NCI-H2107 (cell line): ENCODE measurements around the gene ECT2.
A peak's percentile ranks its signal among the peaks of the same experiment; 100 is the strongest.
"Not testable (repeated sequence)": the region's sequence is repeated elsewhere in the genome, so short reads cannot be mapped to it uniquely, and the experiment has no call there.

Source experiments
- DNase-seq: peaks from one replicate; lab custom pipeline; 2025; lab: John Stamatoyannopoulos, UW

ECT2 gene

DNA sequence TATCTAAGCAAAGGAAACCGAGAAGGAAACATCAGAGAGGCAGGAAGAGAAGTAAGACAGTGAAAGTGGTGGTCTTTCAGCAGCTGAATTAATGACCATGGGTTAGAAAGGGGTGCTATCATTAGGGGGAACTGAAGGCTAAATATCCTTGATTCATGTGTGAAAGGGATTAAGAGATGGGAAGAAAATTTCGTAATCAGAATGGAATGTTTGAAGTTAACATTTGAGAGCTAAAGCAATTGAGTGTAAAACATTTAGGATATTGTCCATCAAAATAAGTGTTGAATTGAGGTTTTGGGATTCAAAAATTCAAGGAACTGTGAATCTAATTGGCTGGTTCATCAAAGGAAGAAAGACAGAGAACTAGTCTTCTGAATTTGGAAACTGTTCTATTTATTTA lies 4.1 kb upstream of the ECT2 start:
- no peak for DNase-seq

DNA sequence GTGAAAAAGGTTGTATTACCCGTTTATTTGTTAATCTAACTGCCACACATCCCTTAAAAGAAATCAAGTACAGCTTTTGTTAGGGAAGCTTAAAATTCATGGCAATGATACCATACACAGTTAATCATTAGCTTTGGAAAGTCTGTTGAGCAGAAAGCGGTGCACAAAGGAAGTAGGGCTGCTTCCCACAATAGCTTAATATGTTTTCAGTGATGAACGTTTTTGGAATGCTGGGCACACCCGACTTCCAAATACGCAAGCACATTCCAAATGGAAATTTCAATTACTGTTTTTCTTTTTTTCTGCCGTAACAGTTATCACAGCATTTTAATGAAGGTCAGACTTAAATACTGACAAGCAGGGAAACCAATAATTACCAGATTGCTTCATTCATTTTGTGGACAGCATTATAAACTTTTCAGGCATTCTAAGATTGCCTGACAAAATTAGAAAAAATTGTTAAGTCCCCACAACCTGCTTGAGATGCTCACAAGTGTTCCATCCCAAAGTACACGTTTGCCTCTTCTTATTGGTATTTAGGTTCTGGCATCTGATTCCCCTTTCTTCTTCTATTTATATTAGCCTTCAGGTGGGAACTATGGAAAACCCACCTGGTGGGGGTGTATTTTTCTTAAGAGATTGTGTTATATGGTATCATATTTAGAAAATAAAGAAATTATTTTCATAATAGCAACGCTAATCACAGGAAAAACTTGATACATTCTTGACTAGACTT lies 1.1 kb upstream of the ECT2 start:
- DNase-seq = no peak

DNA sequence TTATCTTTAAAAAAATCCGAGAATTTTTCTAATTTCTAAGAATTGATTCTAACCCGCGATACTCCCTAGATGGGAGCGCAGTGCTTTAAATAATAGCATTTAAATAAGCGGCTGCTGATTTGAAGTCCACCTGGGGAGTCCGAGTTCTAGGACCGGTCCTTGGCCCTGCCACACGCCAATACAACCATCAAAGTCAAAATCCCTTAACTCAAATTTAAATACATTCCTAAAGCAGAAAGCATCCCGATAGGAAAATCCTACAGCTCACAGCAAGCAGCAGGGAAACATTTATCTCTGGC lies 508 bp upstream of the ECT2 start:
- DNase-seq = no peak

- DNase-seq = peak; percentile 53
Measured at GRCh38 chr3:172751175-172751704, 714 bp downstream of the ECT2 start.

DNA sequence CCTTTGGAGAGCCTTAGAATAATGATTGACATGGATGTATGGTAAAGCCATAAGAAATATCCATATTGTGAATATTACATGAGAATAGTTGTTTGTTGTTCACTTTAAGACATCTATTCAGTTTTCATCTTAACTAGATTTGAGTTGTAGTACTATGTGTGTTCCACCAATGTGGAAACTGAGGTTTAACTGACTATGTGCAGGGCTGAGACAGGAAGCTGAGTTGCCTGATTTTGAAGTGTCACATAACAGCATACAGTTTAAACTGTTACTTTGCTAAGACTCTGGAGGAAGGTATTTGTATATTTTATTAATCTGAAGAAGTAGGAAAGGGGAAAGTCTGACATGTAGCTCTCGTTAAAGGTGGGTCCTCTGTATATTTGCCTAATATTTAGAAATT lies 2.1 kb downstream of the ECT2 start:
- DNase-seq = no peak

DNA sequence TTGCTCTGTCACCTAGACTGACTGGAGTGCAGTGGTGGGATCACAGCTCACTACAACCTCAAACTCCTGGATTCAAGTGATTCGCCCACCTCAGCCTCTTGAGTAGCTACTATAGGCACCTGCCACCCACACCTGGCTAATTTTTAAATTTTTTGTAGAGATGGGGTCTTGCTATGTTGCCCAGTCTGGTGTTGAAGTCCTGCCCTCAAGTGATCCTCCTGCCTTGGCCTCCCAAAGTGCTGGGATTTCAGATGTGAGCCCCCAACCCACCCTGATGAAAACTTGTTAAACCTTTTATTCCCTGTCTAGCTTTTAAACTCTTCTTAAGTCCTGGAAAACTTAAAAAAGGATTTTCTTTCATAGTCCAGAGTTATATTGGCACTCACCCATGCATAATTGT lies 2.6 kb downstream of the ECT2 start:
- DNase-seq = no peak

- DNase-seq = not testable (repeated sequence)
Measured at GRCh38 chr3:172760416-172760815, 9.9 kb downstream of the ECT2 start.

- DNase-seq = no peak
Measured at GRCh38 chr3:172766241-172766640, 15.7 kb downstream of the ECT2 start.

DNA sequence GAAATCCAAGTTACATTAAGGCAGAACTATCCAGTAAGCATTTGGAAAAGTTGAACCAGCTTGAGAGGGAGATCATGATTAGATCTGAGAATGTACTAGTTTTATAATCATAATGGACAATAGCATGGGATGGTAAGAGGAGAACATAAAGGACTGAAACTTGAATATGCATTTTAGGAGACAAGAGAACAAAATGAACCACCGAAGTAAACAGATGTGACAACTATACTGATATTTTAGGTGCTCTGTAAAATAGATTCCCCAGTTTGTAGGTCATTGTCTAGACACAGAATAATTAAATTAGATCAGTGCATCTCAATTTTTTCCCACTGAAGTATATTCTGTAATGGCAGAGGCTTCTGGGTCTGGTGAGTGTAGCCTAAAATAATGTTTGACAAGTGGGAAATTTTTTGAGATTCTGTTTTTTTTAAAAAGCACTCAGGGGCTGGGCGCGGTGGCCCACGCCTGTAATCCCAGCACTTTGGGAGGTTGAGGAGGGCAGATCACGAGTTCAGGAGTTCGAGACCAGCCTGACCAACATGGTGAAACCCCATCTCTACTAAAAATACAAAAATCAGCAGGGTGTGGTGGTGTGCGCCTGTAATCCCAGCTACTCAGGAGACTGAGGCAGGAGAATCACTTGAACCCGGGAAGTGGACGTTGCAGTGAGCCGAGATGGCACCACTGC lies 16.3 kb downstream of the ECT2 start:
- DNase-seq = no peak

DNA sequence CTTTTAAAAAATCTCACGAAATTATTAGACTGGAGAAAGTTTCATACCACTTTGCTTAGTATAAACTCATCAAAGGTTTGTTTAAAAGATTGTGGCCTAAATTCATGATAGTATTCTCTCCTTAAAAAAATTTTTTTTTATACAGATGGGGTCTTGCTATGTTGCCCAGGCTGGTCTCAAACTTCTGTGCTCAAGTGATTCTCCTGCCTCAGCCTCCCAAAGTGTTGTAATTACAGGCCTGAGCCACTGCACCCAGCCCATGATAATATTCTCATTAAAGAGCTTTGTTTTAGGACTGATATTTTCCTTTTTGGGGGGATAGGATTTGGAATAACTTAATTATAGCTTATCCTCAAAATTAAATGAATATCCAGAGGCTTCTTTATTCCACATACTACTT lies 19.9 kb downstream of the ECT2 start:
- no peak for DNase-seq

GRCh38 chr3:172771672-172772071 lies 21.1 kb downstream of the ECT2 start:
- no peak for DNase-seq

DNA sequence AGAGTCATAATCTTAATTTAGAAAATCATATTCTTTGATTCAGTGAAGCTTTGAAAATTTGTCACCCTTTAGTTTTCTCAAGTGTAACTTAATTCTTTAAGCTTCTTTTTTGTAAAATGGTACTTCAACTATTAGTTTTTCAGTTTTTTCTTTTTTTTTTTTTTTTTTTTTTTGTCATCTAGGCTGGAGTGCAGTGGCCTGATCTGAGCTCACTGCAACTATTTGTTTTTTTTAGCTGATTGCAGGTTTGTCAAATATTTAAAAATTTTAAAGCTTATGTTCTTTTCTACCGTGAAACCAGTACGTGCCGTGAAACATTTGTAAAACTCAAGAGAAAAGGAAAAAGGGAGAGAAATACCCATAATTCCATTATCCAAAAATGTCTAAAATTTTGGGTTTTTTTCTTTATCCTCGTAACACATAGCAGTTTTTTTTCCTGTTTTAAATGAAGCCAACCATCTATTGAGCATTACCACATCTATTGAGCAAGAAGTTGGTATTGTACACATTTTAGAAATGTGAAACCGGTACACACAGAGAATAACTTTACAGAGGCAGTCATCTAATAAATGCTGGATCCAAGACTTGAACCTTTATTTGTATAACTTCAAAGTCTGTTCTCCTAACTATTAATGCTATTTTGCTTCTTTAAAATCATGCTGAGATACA lies 25.7 kb downstream of the ECT2 start:
- DNase-seq = no peak

DNA sequence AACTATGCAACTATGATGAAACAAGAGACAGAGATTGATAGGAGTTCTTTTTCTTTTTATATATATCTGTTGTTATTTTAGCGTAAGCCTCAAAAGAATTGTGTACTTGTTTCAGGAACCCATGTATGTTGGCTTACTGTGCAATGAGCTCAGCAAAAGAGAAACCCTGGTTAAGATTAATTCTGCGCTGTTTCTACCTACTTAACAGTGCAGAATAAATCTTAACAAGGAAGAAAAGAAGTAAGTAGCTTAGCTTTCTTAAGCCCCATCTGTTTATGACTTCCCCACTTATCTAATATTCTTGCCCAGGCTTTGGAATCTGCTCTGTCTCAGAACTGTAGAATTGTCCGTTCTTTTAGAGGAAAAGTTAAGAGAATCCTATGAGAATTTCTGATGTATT lies 27.4 kb downstream of the ECT2 start:
- DNase-seq = no peak

GRCh38 chr3:172782235-172782634 lies 31.7 kb downstream of the ECT2 start:
- DNase-seq = no peak

- no peak for DNase-seq
Measured at GRCh38 chr3:172786036-172786435, 35.5 kb downstream of the ECT2 start.

DNA sequence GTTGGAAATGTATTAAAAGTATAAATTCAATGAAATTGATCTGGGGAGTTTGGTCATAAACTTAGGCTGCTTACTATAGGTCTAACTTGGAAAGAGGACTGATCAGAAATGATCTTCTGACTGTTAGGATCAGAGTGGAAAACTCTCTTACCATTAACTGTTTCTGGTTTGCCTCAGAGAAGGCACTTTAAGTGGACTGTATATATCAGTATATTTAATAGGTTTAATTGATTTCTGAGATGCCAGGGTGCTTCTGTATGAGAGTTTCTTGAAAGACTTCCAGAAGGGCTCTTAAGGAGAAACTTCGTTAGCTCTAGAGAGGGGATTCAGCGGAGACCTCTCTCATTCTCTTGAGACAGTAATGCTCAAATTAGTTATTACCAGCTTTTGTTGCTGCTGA lies 36.5 kb downstream of the ECT2 start:
- DNase-seq = no peak

GRCh38 chr3:172787746-172788145 lies 37.2 kb downstream of the ECT2 start:
- no peak for DNase-seq

DNA sequence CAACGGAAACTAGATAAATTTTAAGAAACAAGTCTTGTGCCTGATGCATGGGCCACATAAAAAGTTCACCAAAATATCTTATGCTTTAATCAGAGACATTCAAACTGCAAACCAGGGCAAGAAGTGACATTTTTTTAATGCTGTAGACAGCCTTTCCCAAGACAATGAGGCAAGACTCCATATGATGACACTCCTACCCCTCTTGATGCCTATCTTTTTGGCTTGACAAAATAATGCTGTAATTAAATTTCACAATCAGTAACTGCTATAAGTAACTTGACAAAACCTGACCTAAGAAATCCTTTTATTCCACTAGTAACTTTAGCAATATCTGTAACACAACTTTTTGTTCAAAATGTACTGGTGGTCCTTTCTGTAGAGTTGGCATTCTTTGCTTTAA lies 48.7 kb downstream of the ECT2 start:
- DNase-seq = no peak

DNA sequence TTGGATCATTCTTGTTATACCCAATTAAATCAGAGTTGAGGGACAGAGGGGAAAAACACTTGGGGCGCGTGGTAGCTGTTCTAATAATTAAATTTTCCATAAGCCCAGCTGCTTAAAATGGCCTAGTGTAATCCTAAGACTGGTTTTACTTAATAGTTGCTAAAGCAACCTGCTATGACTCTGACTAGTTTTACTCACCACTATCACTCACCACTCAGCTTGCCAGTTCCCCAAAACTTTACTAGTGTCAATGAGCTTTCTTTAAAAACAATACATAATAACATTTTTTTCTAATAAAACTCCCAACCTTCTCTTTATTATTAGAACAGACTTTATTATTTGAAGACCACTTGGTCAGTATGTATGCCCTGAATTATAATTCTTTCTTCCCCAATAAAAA lies 49.6 kb downstream of the ECT2 start:
- DNase-seq = no peak

- DNase-seq = no peak
Measured at GRCh38 chr3:172803489-172803888, 53.0 kb downstream of the ECT2 start.

DNA sequence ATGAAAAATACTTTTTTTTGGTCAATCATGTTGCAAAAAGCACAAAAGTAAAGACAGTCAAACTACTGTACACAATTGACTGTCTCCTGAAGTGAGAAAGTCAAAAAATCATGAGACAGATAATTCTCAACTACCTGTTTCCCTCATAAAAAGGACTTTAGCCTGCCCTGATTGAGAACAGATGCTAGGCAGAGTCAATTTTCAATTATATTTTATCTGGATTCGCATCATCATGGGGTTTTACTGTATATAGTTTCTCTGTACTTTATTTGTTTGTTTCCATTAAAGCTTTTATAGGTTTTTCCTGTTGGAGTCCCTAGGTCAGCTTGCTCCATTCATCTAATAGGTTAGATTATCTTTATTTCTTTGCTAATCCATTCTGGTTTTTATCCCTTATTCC lies 53.8 kb downstream of the ECT2 start:
- DNase-seq = no peak

DNA sequence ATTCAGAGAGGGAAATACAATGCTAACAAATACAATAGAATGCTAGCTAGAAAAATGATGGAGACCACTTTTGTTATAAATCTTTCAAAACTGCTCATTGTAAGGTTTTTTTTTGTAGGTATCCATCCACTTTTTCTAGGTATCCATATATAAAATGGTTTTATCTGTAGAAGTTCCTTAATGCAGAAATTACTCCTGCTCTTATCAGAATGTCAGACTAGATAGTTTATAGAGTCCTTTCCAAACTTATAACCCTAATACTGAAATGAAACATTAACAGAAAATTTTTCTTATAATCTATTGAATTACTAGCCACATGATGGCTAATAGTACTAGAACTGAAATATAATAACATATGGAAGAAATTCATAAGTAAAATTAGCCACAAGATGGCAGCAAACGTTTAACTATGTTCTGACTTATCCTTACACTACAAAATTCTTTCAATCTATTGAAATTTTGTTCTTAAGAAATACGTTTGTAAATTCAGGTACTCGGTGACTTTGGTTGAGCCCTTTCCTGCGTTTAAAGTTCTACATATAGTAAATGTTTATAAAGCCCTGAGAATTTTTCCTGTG lies 58.5 kb downstream of the ECT2 start:
- DNase-seq = peak; percentile 15

DNA sequence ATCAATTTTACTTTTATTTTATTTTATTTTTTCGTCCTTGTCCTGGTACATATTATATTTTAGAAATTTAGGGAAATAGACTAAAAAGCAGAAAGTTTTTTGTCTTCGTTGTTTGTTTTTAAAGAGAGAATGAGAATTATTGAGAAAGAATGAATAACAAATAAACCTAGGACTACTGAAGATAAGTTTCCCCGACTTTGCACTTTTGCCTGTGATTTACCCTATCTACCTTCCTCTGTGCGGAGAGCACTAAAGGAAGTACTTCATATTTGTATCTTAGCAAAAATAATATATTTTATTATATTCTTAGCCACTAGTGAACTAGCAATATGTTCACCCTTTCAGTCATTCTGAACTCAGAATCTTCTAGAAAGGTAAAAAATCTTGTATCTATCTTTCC lies 60.6 kb downstream of the ECT2 start:
- no peak for DNase-seq
